Keratinocyte (primary cell): Measurements from ENCODE around the gene SCT.

ENCODE experiments used
- EZH2 ChIP-seq: IDR thresholded peaks from one replicate; pipeline ENCODE4 v1.6.1; 2012; ENCODE audit warnings: inconsistent platforms, mild to moderate bottlenecking, low read length, moderate library complexity
- TF ChIP-seq, protein P1 (sequence below), 3 experiments: IDR thresholded peaks in 1 of 3; conservative IDR thresholded peaks in 1 of 3; optimal IDR thresholded peaks in 1 of 3; 2 replicates in 2 of 3; 3 replicates in 1 of 3; pipeline versions ENCODE3 to v1.5.1; 2011; ENCODE audit warnings: low read length in 3 of 3, mild to moderate bottlenecking in 3 of 3, moderate library complexity in 2 of 3, control low read depth in 1 of 3, inconsistent platforms in 1 of 3; ENCODE audit not compliant: insufficient read depth in 2 of 3; ENCODE audit errors: extremely low read depth in 1 of 3

GRCh38 chr11:587546-587945 is 39.4 kb downstream of the SCT start:
- TF ChIP-seq, protein P1, sequence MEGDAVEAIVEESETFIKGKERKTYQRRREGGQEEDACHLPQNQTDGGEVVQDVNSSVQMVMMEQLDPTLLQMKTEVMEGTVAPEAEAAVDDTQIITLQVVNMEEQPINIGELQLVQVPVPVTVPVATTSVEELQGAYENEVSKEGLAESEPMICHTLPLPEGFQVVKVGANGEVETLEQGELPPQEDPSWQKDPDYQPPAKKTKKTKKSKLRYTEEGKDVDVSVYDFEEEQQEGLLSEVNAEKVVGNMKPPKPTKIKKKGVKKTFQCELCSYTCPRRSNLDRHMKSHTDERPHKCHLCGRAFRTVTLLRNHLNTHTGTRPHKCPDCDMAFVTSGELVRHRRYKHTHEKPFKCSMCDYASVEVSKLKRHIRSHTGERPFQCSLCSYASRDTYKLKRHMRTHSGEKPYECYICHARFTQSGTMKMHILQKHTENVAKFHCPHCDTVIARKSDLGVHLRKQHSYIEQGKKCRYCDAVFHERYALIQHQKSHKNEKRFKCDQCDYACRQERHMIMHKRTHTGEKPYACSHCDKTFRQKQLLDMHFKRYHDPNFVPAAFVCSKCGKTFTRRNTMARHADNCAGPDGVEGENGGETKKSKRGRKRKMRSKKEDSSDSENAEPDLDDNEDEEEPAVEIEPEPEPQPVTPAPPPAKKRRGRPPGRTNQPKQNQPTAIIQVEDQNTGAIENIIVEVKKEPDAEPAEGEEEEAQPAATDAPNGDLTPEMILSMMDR (optimal IDR thresholded peaks at IDR 0.05 in 1 of 3, IDR thresholded peaks at IDR 0.05 in 1 of 3, conservative IDR thresholded peaks at IDR 0.05 in 1 of 3; ENCODE audit: extremely low read depth in 1 of 3, insufficient read depth in 2 of 3, low read length in 3 of 3), result no peak
- no peak for TF ChIP-seq EZH2
